ENCODE results near the gene TRAM2.

DNA sequence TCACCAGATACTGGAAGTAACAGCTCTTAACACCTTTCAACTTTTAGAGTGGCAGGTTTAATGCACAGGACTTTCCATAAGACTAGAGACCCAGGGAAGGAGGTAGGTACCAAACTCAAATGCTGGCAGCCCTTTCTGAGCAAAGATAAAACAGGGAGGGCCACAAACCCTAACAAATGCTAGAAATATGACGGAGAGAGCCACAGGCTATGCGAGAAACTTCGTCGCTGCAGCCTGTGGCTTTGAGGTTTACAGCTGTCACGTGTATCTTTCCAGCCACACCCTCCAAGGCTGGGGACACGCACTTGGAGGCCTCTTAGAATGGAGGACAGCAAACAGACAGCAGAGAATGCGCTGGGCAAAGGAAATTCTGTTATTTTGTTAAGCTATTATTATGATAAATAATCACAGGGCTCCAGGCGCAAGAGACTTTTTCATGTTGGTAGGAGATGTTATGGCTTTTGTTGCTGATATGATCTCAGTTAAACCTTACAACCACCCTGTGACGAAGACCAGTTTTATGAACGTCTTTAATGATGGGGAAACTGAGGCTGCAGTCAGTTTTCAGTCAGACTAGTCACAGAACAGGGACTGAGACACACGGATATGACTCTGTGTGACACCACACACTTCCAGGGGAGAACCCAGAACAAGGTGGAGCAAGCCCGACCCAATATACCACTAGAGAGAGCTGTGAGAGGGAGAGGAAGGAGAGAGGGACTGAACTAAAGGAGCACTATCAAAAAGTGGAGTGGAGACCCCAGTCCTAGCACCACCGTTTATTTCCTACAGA is 2.0 kb downstream of the TRAM2 start:
- TF ChIP-seq EP300 (IDR thresholded peaks at IDR 0.05) (no peak), POLR2AphosphoS5 (IDR thresholded peaks at IDR 0.05) (peak in 1 of 2 donors; percentile 63)
- TF ChIP-seq, protein P1, sequence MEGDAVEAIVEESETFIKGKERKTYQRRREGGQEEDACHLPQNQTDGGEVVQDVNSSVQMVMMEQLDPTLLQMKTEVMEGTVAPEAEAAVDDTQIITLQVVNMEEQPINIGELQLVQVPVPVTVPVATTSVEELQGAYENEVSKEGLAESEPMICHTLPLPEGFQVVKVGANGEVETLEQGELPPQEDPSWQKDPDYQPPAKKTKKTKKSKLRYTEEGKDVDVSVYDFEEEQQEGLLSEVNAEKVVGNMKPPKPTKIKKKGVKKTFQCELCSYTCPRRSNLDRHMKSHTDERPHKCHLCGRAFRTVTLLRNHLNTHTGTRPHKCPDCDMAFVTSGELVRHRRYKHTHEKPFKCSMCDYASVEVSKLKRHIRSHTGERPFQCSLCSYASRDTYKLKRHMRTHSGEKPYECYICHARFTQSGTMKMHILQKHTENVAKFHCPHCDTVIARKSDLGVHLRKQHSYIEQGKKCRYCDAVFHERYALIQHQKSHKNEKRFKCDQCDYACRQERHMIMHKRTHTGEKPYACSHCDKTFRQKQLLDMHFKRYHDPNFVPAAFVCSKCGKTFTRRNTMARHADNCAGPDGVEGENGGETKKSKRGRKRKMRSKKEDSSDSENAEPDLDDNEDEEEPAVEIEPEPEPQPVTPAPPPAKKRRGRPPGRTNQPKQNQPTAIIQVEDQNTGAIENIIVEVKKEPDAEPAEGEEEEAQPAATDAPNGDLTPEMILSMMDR (IDR thresholded peaks at IDR 0.05): no peak
